Activated CD8-positive, alpha-beta memory T cell treated with anti-CD3 and anti-CD28 coated beads for 4 hours (primary cell): ENCODE results near the gene KCNMA1.

Source experiments
- DNase-seq, 2 donors: peaks; one replicate each; pipeline ENCODE4 v3.0.0-alpha.2; 2020; ENCODE audit warnings: low read depth in 2 of 2

KCNMA1 gene

GRCh38 chr10:77455561-77455960, 182.0 kb downstream of the KCNMA1 start:
- DNase-seq = no peak

- DNase-seq = no peak
These were observed 184.6 kb downstream of the KCNMA1 start for GRCh38 chr10:77452952-77453564.

- DNase-seq = no peak
These were observed 185.7 kb downstream of the KCNMA1 start for GRCh38 chr10:77451886-77452285.

GRCh38 chr10:77448226-77448625, 189.4 kb downstream of the KCNMA1 start:
- DNase-seq = no peak

GRCh38 chr10:77446700-77447099, 190.9 kb downstream of the KCNMA1 start:
- DNase-seq = no peak

- DNase-seq = no peak
These were observed 192.1 kb downstream of the KCNMA1 start for GRCh38 chr10:77445547-77445946.

GRCh38 chr10:77444041-77444440, 193.6 kb downstream of the KCNMA1 start:
- no peak for DNase-seq

GRCh38 chr10:77442699-77443189, 194.9 kb downstream of the KCNMA1 start:
- DNase-seq = no peak

GRCh38 chr10:77441353-77442166, 196.0 kb downstream of the KCNMA1 start:
- DNase-seq = no peak

- no peak for DNase-seq
These were observed 201.2 kb downstream of the KCNMA1 start for GRCh38 chr10:77436257-77436975.

- DNase-seq = no peak
These were observed 204.1 kb downstream of the KCNMA1 start for GRCh38 chr10:77433546-77433945.

GRCh38 chr10:77431980-77432797, 205.4 kb downstream of the KCNMA1 start:
- DNase-seq = no peak

GRCh38 chr10:77431209-77431611, 206.4 kb downstream of the KCNMA1 start:
- DNase-seq = no peak

GRCh38 chr10:77430530-77430929, 207.1 kb downstream of the KCNMA1 start:
- DNase-seq = no peak

- DNase-seq = no peak
These were observed 208.8 kb downstream of the KCNMA1 start for GRCh38 chr10:77428691-77429395.

- no peak for DNase-seq
These were observed 213.4 kb downstream of the KCNMA1 start for GRCh38 chr10:77424257-77424656.

- no peak for DNase-seq
These were observed 214.9 kb downstream of the KCNMA1 start for GRCh38 chr10:77422491-77423338.

- no peak for DNase-seq
These were observed 216.0 kb downstream of the KCNMA1 start for GRCh38 chr10:77421591-77421990.

GRCh38 chr10:77420947-77421523, 216.6 kb downstream of the KCNMA1 start:
- DNase-seq = no peak

- no peak for DNase-seq
These were observed 217.6 kb downstream of the KCNMA1 start for GRCh38 chr10:77419979-77420378.
